GM12878 (cell line): ENCODE results near the gene SLC6A3. TPM values are rescaled to one million over a fixed set of nuclear protein-coding genes. Genes with fewer than 3 reads are reported as not detected.

Experiments
- ATAC-seq: fragments of 200-7000 bp; cut with Tn5 transposase; 3 replicates; pipeline ENCODE4 v1.9.1; 2020; ENCODE audit warnings: mild to moderate bottlenecking, moderate library complexity
- BruUV-seq: library from RNA; stranded (reverse); fragments of 400-500 nt; replicated peaks from 2 replicates; lab custom pipeline; 2021; lab: Mats Ljungman, UMichigan
- CTCF ChIA-PET: fragments of 300-600 bp; sonication (Branson Sonifier 250); formaldehyde crosslinking; extraction: SDS; loops from one replicate; lab custom pipeline; 2021; ENCODE audit warnings: inconsistent platforms; lab: Yijun Ruan, JAX
- POLR2A ChIA-PET: fragments of 350-600 bp; formaldehyde crosslinking; extraction: SDS; loops from one replicate; lab custom pipeline; 2021; ENCODE audit warnings: inconsistent platforms; lab: Charles Lee
- RAD21 ChIA-PET: fragments of 300-600 bp; sonication (Branson Sonifier 250); formaldehyde crosslinking; loops from one replicate; lab custom pipeline; 2023; ENCODE audit warnings: antibody characterized with exemption; ENCODE audit not compliant: unreplicated experiment; lab: Charles Lee
- SMC1A ChIA-PET: fragments of 300-600 bp; sonication (Branson Sonifier 250); formaldehyde crosslinking; loops from one replicate; lab custom pipeline; 2023; ENCODE audit not compliant: unreplicated experiment, uncharacterized antibody; lab: Charles Lee
- DNase-seq: peaks from one replicate; pipeline ENCODE4 v3.0.0-alpha.2; 2011; ENCODE audit warnings: low read depth, low spot score
- FAIRE-seq: peaks from 3 replicates; lab custom pipeline; 2011; peaks lifted over from hg19 to GRCh38; lab: Jason Lieb, UNC
- H2AFZ ChIP-seq: 2 replicates; pipeline ENCODE4 v1.6.0; 2011; ENCODE audit warnings: low read depth, low read length, control low read depth; ENCODE audit not compliant: control insufficient read depth
- H3K27ac ChIP-seq: 2 replicates; pipeline ENCODE4 v1.5.1; 2011; ENCODE audit warnings: control low read depth; ENCODE audit not compliant: control insufficient read depth, insufficient read depth
- H3K27me3 ChIP-seq, 2 experiments: replicated peaks in 1 of 2; 2 replicates each; pipeline versions ENCODE4 v1.6.0 to v1.6.1; 2011; ENCODE audit warnings: low read length in 1 of 2; ENCODE audit not compliant: control insufficient read depth in 2 of 2, insufficient read depth in 2 of 2
- H3K36me3 ChIP-seq, 2 experiments: 2 replicates each; pipeline ENCODE4 v1.5.1; 2011; ENCODE audit warnings: low read length in 1 of 2; ENCODE audit not compliant: control insufficient read depth in 2 of 2, insufficient read depth in 2 of 2
- H3K4me1 ChIP-seq: 2 replicates; pipeline ENCODE4 v1.6.1; 2011; ENCODE audit warnings: mild to moderate bottlenecking, low read length, moderate library complexity, mixed read lengths; ENCODE audit not compliant: control insufficient read depth, insufficient read depth
- H3K4me2 ChIP-seq: 2 replicates; pipeline ENCODE4 v1.6.0; 2011; ENCODE audit warnings: control low read depth; ENCODE audit not compliant: control insufficient read depth, insufficient read depth
- H3K4me3 ChIP-seq: fragments of 200-600 bp; sonication (generic); 2 replicates; pipeline ENCODE4 v1.5.1; 2016
- H3K79me2 ChIP-seq: 2 replicates; pipeline ENCODE4 v1.6.0; 2011; ENCODE audit warnings: low read length; ENCODE audit not compliant: control insufficient read depth, insufficient read depth
- H3K9ac ChIP-seq: 2 replicates; pipeline ENCODE4 v1.8.0; 2011; ENCODE audit warnings: low read length, control low read depth, mixed read lengths; ENCODE audit not compliant: control insufficient read depth, insufficient read depth
- H3K9me3 ChIP-seq: replicated peaks from 3 replicates; pipeline ENCODE4 v1.5.1; 2011; ENCODE audit warnings: mild to moderate bottlenecking, low read length; ENCODE audit not compliant: control insufficient read depth, insufficient read depth
- H4K20me1 ChIP-seq: 2 replicates; pipeline ENCODE4 v1.6.0; 2011; ENCODE audit not compliant: control insufficient read depth, insufficient read depth
- BRCA1 ChIP-seq: IDR thresholded peaks from 2 replicates; pipeline ENCODE4 v1.6.1; 2011; ENCODE audit warnings: low read depth, low read length, improper control_type of control experiment
- CEBPB ChIP-seq, 2 experiments: fragments of 150-350 bp in 1 of 2; IDR thresholded peaks; 2 replicates each; pipeline ENCODE4 v1.6.1; 2012 to 2014; ENCODE audit warnings: low read depth in 2 of 2, low read length in 2 of 2, borderline replicate concordance in 1 of 2, inconsistent platforms in 1 of 2
- GABPA ChIP-seq: IDR thresholded peaks from 2 replicates; pipeline ENCODE4 v1.6.1; 2014; ENCODE audit warnings: antibody characterized with exemption, low read depth, mild to moderate bottlenecking, inconsistent platforms
- HCFC1 ChIP-seq: fragments of 150-350 bp; IDR thresholded peaks from 2 replicates; pipeline ENCODE4 v1.6.1; 2014; ENCODE audit warnings: low read length
- MEF2B ChIP-seq: fragments of 450-650 bp; IDR thresholded peaks from 2 replicates; pipeline ENCODE4 v1.6.1; 2018; ENCODE audit warnings: mild to moderate bottlenecking, moderate library complexity; ENCODE audit not compliant: partially characterized antibody, poor library complexity, severe bottlenecking
- WGBS: methylation state at CpG from one replicate; pipeline ENCODE4 v1.1.6; 2016; ENCODE audit warnings: low lambda C conversion rate; ENCODE audit not compliant: insufficient replicate concordance, insufficient coverage; ENCODE audit errors: missing lambda C conversion rate; 5-methylcytosine and 5-hydroxymethylcytosine counted together
- in situ Hi-C: fragments of 300-500 bp; cut with MboI; formaldehyde crosslinking; loops from 9 replicates; pipeline ENCODE4 v1.14.3; 2018; ENCODE audit warnings: mixed read lengths
- intact Hi-C: fragments of 100-400 bp; cut with micrococcal nuclease; formaldehyde crosslinking; loops from one replicate; pipeline ENCODE4 v1.14.2; 2022; ENCODE audit not compliant: unreplicated experiment
- polyA plus RNA-seq, 11 experiments: library from polyadenylated mRNA; depleted of rRNA in 4 of 11; unstranded in 6 of 11; stranded (reverse) in 5 of 11; fragments of >200 nt; fragmentation: Nextera tagmentation in 4 of 11; fragmentation: Illumina TruSeq in 1 of 11; extraction: Ambion mirVana in 4 of 11; extraction: Trizol in 1 of 11; gene quantifications; 1 replicate in 1 of 11; 2 replicates in 10 of 11; pipeline versions ENCODE4 v1.2.1 to v1.2.3, GENCODE V29; 2011 to 2016; ENCODE audit warnings: inconsistent platforms in 2 of 11, missing spikeins in 2 of 11, low read depth in 1 of 11
- total RNA-seq, 4 experiments: library from RNA; depleted of rRNA in 3 of 4; stranded (reverse); fragments of >200 nt in 3 of 4; fragmentation: Illumina TruSeq in 1 of 4; extraction: Trizol in 1 of 4; gene quantifications; 2 replicates each; pipeline versions ENCODE4 v1.2.1 to v1.2.3, GENCODE V29; 2013 to 2021

The SLC6A3 gene
- total and polyA plus RNA-seq, 10 of the 15 experiments (the other 5 are each of a cell fraction or from before 2014, with no cell fraction given), result 0.01 TPM; not detected in 9

GRCh38 chr5:1439388-1440097, 5.7 kb downstream of the SLC6A3 start:
- CTCF ChIA-PET, result no interaction called here
- POLR2A ChIA-PET, result no interaction called here
- Histone ChIP-seq H2AFZ (no peak overlapping the region), H3K4me1 (no peaks in the 10 kb centered on the region), H4K20me1 (no peaks in the 10 kb centered on the region), H3K36me3 (no peaks in the 10 kb centered on the region), H3K9me3 (no peaks in the 10 kb centered on the region; the same call in 2 of the 3 replicates), H3K4me2 (no peak overlapping the region), H3K27ac (no peak overlapping the region), H3K27me3 (peaks cover 2 to 8% of the 10 kb centered on the region in 2 experiments; a peak in 2 of 4 replicates), H3K4me3 (no peak overlapping the region), H3K9ac (no peak overlapping the region), H3K79me2 (no peaks in the 10 kb centered on the region)
- intact Hi-C loops (no loop called here), in situ Hi-C loops (no loop called here)
- RAD21 ChIA-PET, result no interaction called here
- no peak for FAIRE-seq
- WGBS, result 23% methylated on average over 14 of the region's 15 CpGs
- SMC1A ChIA-PET, result no interaction called here
- ATAC-seq, result no peak
- no TSS peak for BruUV-seq
- TF ChIP-seq GABPA, result no peak
- no peak for DNase-seq

- ChIA-PET CTCF (no interaction called here), SMC1A (no interaction called here), POLR2A (no interaction called here), RAD21 (no interaction called here)
- in situ Hi-C loops, result no loop called here
- FAIRE-seq (no peak), ATAC-seq (no peak), DNase-seq (no peak)
- no peaks in the 10 kb centered on the region for H3K79me2 ChIP-seq
- no peak overlapping the region for H3K9ac ChIP-seq
- no peak overlapping the region for H3K4me2 ChIP-seq
- peaks cover 2 to 4% of the 10 kb centered on the region in 2 experiments; a peak in 2 of 4 replicates for H3K27me3 ChIP-seq
- no peak overlapping the region for H3K27ac ChIP-seq
- WGBS, result 58% methylated on average over 21 of the region's 21 CpGs
- H3K9me3 ChIP-seq, result no peaks in the 10 kb centered on the region; the same call in 2 of the 3 replicates
- no peak overlapping the region for H2AFZ ChIP-seq
- no TSS peak for BruUV-seq
- no peaks in the 10 kb centered on the region for H3K36me3 ChIP-seq
- H3K4me1 ChIP-seq, result no peaks in the 10 kb centered on the region
- intact Hi-C loops, result no loop called here
- TF ChIP-seq HCFC1 (no peak), BRCA1 (no peak), MEF2B (no peak), CEBPB (IDR thresholded peaks at IDR 0.05; ENCODE audit: borderline replicate concordance in 1 of 2, low read depth in 2 of 2, low read length in 2 of 2) (no peak)
- no peaks in the 10 kb centered on the region for H4K20me1 ChIP-seq
- H3K4me3 ChIP-seq, result no peak overlapping the region
Observed at GRCh38 chr5:1438871-1439270, 6.4 kb downstream of the SLC6A3 start.
